HG02981 (cell line): ENCODE results near the gene MTUS2.

ENCODE experiments used
- ATAC-seq: cut with Tn5 transposase; IDR thresholded peaks from one replicate; pipeline ENCODE4 v1.9.1; 2021; ENCODE audit warnings: mild to moderate bottlenecking, moderate library complexity; ENCODE audit not compliant: unreplicated experiment

Gene MTUS2

DNA sequence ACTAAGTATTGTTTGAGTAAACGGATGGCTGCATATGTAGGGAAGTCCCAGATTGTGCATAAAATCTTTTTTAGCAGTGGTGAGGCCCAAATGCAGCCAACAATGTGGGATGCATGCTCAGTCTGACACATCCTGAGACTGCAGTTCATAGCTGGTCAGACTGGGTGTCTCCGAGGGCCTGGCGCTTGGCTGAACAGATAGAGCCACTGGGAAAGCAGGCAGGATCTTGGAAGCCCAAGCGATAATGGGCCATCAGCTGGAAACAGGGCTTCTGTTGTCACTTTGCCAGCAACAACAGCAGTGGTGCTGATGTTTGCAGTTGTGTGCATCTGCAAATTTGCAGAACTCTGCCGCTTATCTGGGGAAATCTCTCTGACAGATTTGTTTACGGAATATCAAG is 36.1 kb downstream of the MTUS2 start:
- no peak for ATAC-seq

DNA sequence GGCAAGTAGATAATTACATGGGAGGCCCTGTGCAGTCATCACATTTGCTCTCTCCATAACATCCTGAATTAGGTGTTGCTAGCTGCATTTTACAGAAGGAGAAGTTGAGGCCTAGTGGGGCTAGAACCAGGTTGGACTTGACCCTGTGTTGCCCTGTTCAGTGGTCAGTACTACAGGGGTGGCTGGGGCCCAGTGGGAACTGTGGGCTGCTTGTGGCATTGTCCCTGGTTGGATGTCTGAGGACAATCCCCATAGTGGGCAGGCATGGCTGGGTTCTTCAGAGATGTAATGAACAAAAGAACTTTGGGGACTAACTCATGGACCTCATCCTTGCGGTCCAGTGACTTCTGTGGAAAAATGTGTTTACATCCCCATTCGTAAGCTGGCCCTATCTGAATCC is 38.9 kb downstream of the MTUS2 start:
- no peak for ATAC-seq

DNA sequence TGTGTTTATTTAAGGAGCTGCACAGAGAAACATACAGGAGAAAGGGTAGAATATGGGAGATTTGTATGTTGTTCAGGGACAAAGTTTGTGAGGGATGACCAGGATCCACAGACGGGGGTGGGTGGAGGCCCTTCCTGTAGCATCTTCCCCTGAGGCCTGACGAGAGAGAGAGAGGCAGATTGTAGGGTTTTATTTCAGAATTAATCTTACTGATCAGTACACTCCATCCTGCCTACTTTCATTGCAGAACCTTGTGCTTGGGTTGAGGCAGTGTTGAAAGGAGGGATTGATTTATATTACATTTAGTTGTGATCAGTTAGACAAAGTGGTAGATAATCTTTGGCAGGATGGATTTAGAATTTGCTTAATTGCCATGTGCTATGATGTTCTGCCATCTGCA is 39.6 kb downstream of the MTUS2 start:
- no peak for ATAC-seq

DNA sequence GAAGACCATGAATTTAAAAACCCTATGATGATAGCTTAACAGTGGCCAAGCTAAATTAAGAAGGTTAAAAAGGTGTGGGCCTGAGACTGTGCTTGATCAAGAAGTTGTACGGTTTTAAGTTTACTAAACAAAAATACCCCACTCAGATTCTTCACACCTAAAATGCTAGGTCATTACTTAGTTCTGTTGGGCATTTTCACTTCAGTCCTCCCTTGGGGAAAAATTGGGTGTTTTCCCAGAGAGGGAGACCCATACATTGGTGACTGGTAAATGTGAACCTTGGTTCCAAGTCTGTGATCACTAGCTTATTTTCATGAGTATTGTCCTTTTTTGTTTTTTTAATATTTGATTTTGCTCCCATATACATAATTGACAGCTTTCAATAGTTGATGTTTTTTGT is 44.4 kb downstream of the MTUS2 start:
- no peak for ATAC-seq

DNA sequence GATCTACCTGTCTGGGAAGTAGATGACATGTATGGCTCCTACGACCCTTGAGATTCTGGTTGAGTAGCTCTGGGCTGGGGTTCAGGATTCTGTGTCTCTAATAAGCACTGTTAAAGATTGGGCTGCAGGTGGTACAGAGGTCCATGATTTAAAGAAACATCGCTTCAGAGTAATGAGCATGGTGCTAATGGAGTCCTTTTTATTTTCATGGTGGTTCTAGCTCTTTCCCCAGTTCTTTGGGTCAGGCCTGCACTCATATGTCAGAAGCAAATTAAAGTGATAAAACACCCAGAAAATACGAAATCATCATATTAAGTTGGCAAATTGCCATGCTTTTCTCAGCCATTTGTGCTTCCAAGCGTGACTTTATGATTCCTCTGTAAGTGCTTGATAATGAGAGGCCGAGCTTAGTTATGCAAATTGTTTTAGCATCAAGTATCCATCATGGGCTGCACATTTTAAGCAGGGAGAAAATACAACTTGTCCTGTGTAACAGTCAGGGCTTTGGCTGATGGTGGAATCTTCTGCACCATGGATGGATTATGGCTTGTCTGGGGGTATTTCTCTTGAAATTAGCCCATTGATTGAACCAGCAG is 45.1 kb downstream of the MTUS2 start:
- no peak for ATAC-seq

DNA sequence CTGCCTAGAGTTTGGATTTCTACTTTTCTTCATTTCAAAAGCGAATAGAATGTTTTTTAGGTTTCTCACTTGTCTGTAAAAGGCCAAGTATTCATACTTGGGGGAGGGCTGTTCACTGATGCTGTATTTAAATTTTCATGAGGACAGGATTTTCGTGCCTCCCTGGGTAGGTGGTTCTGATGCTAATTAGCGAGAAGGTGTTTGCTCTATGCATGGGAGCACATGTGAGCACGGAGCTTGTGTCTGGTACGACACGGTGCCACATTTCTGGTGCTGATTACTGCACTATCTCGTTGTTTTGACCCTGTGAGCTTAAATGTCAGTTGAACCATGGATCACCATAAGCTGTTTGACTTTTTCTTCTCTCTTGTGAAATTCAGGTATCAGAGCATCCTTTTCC is 45.8 kb downstream of the MTUS2 start:
- ATAC-seq: no peak

DNA sequence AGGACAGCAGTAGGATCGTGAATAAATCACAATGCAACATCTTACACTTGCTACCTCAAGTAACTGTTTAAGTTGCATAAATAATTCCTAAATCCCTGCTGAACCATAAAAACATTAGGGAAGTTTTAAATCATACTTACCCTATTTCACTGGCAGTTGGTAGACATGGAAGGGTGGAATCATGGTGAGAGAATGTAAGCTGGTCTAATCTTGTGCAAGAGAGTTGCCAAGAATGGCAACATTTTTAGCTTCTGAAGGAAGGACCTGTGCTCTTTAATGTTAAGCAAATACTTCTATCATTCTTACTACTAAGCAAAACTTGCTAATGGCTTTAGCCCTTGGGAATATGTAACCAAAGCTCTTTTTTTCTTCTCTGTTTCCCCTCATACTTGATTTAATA is 46.8 kb downstream of the MTUS2 start:
- no peak for ATAC-seq

DNA sequence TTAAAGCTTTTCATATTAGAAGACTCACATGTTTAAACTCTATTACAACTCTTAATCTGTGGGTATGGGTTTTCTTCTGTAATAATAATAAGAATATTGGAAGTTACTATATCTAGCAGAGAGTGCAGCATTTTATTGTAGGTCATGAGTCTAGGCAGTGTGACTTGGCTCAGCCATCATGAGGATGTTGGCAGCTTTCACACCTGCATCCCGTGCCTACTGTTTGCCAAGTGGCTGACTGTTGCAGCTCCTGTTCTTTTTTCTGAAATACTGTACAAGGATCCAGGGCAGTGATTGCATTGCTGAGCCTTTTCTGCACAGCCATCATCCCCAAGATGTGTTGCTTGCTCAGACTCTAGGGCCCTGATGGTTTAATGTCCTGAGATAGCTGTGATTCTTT is 47.4 kb downstream of the MTUS2 start:
- ATAC-seq: no peak

DNA sequence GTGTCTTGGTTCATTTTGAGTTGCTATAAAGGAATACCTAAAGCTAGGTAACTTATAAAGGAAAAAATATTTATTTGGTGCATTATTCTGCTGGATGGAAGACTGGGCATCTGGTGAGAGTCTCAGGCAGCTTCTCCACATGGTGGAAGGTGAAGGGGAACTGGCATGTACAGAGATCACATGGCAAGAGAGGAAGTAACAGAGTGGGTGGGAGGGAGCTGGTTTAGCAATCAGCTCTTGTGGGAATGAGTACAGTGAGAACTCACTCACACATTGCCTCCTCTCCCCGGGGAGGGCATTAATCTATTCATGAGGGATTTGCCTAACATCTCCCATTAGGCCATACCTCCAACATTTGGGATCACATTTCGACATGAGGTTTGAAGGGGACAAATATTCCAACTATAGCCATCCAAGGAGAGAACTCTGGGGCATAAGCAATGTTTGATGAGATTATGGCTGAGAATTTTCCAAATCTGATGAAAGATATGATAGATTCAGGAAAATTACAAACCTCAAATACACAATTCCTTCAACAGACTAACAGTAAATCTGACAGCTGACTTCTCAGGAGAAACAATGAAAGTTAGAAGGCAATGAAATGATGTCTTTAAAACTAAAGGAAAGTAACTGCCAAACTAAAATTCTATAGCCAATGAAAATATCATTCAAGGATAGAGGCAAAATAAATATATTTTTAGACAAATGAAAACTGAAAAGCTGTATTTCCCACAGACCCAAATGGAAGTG is 52.5 kb downstream of the MTUS2 start:
- ATAC-seq: no peak

DNA sequence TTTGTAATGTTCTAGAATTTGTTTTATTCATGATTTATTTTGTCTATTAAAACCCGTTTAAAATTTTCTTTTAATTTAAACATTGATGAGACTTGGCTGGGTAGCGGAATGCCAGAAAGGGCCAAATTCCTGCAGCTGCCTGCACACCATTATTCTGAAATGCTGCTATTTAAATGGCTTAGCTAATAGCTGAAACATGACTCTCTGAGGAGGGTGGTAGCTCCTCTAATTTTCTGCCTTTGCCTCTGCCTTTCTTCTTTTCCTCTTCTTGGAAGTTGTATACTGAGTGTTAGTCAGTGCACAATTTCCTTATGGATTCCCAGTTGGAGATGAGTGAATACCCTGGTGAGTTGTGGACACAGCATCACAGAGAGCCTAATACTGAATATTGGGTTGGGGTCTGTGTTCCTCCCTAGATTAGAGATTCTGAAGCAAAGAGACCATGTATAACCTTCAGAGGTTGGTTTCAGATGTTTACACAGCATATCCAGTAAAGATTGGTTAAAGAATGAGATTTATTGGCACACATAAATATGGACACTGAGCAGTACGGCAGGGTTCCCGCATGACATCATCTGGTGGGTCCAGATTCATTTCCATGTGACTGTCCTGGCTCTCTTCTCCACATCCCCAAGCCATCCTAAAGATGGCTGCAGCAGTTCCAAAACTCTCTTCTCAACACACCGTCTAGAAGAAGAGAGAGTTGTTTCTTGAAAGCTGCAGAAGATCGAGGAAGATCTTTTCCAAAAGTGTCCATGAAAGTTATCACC is 55.9 kb downstream of the MTUS2 start:
- ATAC-seq: no peak

DNA sequence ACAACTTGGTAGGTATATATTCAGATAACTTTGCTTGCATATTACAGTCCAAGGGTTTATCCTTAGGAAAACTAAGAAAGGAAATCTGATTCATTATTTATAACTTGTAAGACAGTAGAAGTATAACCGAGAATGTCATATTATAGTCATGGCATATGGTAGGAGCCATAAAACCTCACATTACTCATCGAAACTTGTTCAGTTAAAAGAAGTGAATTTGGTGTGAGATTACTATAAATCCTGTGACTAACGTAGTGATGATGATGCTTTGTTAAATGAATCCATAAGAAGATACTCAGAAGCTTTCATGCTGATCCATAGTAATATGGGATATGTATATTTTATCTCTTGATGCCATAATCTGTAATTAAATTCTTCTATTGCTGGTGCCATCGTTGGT is 57.3 kb downstream of the MTUS2 start:
- no peak for ATAC-seq

DNA sequence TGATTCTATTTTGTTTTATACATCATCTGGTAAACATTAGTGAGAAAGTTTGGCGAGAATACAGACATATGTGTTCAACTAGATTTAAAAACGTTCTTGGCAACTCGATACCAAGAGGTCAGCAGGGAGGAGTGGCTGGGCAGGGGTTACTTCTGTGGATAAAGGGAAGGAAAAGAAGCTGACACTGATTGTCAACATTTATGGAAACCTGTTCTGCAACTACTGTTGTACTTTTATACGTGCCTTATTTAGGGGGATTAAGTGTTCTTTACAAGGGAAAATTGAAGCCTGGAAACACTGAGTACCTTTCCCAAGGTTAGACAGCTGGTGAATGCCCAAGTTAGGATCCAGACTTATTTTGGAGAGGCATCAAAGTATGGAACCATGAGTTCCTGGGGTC is 65.0 kb downstream of the MTUS2 start:
- no peak for ATAC-seq

DNA sequence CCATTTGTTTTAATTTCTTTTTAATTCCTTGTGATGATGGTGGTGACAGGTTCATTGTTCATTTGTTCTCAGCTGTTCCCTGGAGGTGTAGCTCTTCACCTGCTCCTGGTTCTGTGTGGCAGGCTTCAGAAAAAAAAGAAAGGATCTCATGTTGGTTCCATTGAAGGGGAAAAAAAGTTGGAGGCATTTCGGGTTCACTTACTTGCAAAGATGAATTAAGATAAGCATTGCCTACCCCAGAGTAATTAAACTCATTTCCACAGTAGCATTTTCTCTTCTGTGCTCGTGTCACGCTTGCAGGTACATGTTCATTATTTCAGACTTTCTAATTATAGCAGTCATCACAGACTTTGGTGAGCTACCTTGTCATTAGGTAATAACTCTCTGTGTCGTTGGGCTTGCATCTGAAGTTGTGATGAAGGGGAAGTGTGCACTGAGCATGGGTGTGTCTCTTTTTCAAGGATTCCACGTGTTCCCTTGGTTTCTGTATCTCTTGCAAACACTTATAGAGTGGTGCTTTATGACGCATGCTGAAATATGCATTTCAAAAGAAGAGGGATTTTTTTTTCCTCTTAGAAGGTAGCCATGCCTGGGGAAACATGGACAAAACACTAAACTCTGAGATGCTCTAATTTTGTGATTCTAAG is 69.1 kb downstream of the MTUS2 start:
- no peak for ATAC-seq

DNA sequence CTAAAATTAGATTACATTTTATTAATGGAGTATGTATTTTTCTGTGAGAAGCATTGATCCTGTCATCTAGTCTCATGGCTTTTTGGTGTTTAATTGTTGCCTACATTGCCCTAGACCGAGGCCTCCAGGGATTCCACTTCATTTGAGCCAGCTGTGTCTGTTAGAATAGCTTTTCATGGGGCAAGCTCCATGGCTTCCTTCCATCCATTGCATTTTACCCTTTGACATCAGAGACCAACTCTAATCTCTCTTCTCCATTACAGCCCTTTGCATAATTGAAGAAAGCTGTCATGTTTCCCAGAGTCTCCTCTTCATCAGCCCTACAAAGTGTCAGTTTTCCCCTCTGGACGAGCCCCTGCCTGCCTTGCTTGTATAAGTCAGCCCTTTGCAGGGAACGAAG is 70.6 kb downstream of the MTUS2 start:
- no peak for ATAC-seq

DNA sequence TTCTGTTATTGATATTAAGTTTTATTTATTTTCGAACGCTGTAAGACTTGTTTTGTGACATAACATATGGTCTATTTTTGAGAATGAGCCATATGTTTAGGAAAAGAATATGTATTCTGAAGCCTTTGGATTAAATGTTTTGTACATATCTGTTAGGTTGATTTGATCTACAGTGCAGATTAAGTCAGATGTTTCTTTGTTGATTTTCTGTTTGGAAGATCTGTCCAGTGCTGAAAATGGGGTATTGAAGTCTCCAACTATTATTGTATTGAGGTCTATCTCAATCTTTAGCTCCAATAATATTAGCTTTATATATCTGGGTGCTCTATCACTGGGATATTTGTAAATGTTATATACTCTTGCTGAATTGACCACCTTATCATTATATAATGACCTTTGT is 97.9 kb downstream of the MTUS2 start:
- ATAC-seq: no peak

DNA sequence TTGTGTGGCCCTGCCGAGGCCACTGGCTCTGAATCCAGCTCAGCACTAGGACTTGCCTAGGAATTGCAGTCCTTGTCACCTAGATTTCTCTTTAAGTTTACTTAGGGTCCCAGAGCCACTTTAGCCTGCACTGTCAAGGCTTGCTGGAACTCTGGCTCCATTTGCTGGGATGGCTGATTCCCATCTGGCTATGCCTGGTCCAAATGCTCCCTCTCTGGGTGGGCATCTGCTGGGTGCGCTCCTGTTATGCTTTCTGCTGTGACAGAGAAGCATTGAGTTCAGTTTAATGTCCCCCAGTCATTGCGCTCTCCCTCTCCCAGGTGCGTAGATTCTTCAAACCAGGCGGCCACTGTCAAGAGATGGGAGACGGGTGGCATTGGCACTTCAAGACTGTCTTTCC is 102.2 kb downstream of the MTUS2 start:
- ATAC-seq: no peak

DNA sequence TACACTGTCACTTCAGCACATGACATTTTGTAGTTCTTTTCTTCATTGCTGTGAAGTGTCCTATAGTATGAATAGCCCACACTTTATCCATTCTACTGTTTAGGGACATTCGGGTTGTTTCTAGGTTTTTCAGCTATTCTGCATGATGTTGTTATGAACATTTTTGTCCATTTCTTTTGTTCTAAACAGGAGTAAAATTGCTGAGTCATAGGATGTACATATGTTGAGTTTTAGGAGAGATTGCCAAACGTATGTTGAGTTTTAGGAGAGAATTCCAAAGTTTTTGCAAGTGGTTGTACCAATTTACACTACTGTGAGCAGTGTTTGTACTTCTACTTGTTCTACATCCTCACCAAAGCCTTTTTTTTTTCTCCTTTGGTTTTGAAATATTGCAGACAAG is 115.0 kb downstream of the MTUS2 start:
- no peak for ATAC-seq

DNA sequence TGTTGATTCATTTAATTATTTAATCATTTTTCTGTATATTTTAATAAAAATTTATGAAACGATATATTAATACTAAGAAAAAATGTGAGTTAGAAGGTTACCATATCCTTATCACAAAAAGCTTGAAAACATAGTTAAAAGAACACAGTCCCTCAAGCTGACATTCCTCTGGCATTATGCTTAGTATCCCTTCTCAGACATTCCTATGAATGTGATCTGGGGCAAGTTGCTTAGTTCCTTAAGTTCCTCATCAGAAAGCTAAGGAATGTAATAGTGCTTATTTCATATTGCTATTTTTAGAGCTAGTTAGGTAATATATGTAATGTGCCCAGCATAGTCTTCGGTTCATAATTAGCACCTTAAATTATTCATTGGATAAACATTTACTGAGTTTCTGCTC is 122.8 kb downstream of the MTUS2 start:
- ATAC-seq: no peak

DNA sequence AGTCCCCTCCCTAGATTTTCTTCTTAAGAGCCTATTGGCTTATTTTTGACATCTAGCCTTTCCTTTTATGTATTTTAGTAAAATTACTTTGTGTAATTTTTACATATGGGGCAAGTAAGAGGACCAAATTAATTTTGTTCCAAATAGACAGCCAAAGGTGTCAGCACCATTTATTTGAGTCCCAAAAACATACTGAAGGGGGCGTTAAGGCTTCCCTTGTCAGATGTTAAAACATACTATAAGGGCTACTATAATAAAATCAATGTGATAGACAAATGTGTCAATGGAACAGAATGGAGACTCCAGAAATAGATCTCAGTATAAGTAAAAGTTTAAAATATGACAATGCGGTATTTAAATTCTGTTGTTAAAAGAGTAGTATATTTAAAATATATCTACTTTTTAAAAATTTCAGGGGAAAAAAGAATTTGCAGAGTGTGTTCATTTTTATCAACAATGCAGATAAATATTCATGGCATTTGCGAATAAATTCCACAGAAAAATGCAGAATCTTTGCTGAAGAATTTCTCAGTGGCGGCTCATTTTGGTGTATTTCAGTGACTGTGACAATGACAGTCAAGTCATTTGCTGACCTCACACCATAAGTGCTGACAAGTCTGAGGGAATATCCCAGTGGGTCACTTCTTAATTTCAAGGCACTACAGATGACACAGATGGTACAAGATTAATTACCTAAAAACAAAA is 133.7 kb downstream of the MTUS2 start:
- no peak for ATAC-seq

DNA sequence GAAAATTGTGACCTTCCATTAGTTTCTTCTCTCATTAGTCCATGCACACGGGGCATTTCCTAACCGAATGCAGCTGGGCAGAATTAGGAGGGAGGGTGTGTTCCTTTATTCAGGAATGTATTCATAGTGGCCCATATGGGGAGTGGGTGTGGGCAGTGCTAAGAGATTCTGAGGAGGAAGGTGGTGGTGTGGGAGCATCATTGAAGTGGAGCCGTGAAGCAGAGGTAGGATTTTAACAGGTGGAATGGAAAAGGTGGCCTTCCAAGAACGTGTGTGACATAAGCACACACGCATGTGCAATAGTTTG is 134.2 kb downstream of the MTUS2 start:
- no peak for ATAC-seq

DNA sequence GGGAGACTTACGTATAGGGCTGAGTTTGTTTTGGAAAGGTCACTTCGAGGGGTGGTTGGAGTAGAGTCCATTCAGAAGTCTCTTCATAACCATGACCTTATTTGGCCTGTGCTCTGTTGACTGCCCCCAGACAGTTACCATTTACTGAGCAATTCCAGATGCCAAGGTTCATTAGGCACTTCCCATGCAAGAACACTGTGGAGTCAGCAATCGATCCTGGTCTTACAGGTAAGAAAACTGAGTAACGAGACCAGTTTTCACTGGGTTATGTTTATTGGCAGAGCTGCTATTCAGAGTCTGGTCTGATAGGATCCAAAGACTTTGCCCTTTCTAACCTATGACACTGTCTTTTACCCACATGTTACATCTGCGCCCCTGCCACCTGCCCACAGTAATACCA is 134.7 kb downstream of the MTUS2 start:
- no peak for ATAC-seq
